PC-9 (cell line): Measurements from ENCODE around the gene SLC6A9.

Experiments
- EZH2 ChIP-seq: fragments of 200-600 bp; sonication (generic); IDR thresholded peaks from 2 replicates; pipeline ENCODE4 v1.8.0; 2017; ENCODE audit warnings: antibody characterized with exemption, low read depth
- TF ChIP-seq, protein P1 (sequence below): fragments of 200-600 bp; sonication (generic); conservative IDR thresholded peaks from 2 replicates; pipeline ENCODE4 v1.6.1; 2017; ENCODE audit warnings: mixed run types, antibody characterized with exemption, mild to moderate bottlenecking, moderate library complexity

DNA sequence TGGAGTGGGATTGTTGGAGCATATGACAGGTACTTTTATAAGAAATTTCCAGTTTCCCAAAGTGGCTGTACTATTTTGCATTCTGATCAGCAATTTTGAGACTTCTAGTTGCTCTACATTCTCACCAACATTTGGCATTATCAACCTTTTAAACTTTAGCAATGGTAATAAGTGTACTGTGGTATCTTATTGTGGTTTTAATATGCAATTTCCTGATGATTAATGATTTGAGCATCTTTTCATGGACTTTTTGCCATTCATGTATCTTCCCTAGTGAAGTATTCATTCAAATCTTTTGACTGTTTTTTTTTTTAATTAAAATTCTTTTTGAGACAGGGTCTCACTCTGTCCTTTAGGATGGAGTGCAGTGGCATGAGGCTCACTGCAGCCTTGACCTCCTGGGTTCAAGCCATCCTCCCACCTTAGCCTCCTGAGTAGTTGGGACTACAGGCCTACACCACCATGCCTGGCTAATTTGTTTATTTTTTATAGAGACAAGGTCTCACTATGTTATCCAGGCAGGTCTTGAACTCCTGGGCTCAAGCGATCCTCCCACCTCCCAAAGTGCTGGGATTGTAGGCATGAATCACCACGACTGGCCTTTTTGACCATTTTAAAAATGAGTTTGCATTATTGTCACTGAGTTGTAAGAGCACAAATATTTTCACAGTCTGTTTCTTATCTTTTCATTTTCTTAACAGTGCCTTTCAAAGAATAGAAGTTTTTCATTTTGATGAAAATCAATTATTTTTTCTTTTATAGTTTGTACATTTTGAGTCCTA lies 7.8 kb upstream of the SLC6A9 start:
- no peak for TF ChIP-seq EZH2
- TF ChIP-seq, protein P1, sequence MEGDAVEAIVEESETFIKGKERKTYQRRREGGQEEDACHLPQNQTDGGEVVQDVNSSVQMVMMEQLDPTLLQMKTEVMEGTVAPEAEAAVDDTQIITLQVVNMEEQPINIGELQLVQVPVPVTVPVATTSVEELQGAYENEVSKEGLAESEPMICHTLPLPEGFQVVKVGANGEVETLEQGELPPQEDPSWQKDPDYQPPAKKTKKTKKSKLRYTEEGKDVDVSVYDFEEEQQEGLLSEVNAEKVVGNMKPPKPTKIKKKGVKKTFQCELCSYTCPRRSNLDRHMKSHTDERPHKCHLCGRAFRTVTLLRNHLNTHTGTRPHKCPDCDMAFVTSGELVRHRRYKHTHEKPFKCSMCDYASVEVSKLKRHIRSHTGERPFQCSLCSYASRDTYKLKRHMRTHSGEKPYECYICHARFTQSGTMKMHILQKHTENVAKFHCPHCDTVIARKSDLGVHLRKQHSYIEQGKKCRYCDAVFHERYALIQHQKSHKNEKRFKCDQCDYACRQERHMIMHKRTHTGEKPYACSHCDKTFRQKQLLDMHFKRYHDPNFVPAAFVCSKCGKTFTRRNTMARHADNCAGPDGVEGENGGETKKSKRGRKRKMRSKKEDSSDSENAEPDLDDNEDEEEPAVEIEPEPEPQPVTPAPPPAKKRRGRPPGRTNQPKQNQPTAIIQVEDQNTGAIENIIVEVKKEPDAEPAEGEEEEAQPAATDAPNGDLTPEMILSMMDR: no peak
